ENCODE measurements around the gene SPTBN5.
A peak's percentile ranks its signal among the peaks of the same experiment; 100 is the strongest.

Gene SPTBN5

DNA sequence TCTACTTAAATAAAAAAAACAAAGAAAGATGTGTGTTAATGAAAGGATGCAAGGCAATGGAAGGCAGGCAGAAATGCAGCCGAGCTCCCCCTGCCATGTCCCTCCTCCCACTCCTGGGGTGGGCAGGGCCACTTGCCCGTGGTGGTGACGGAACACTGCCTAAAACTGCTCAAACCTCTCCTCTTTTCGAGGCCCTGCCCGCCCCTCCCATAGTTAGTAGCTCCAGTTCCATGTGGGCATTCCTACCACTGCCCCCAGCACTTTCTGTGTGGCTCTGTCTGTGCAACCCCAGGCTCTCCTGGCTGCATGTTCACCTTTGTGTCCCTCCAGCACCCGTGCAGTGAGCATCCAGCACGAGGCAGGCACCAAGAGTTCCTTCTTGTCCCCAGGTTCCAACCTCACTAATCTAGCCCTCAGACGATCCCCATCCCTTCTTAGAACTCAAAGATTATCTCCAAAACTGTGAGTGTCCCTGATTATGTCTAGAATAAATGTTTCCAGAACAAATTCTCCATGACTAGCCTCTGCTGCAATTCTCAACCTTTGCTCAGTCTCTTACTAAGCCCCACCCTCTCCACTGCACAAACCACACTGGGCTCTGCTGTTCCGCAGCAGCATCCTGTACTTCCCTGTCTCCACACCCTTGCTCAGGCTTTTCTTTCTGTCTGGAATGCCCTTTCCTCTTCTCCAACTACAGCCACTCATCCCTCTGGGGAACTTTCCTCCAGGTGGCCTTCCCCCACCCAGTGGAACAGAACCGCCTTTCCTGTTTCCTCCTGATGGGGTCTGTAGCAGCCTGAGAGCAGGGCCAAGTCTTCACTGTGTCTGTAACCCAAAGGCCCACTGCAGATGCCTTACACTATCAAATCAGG is 32.6 kb upstream of the SPTBN5 start:
- no peak for DNase-seq (ENCODE audit: low read depth in 2 of 2)

GRCh38 chr15:41925086-41925608 is 31.3 kb upstream of the SPTBN5 start:
- no peak for DNase-seq (ENCODE audit: low read depth in 2 of 2)

- no peak for DNase-seq (ENCODE audit: low read depth in 2 of 2)
Measured at GRCh38 chr15:41923401-41923997, 29.6 kb upstream of the SPTBN5 start.

DNA sequence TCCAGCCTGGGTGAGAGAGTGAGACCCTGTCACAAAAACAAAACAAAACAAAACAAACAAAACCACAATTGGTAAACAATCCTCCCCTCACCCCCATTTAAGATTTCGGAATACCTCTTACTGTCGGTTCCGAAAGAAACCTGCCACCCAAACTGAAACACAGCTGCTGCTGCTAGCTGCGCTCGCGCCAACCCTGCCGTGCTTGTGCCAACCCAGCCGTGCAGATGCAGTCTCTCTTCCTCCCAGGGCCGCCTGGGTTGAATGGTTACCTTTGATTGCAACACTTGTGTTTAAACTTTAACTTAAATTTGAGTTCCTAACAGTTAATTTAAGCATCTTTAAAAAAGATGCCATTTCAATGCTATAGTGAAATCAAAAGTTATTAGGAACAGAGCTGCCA is 28.5 kb upstream of the SPTBN5 start:
- no peak for DNase-seq (ENCODE audit: low read depth in 2 of 2)

DNA sequence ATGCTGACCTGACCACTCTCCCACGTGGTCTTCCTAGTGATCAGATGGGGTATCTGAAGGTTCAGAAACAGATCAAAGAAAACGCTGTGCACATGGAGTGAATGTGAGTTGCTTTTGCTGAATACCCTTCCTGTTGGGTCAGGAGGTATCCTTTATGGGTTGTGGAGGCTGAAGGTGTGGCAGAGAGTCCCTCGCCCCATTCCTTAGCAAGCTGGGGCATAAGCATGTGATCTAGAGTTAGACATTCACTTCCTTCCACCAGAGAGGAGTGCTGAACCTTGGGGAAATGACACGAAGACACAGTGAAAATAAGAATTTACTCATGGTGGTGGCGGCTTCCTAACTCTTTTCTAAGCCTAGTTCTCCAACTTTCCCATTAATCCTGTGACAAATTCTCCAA is 27.8 kb upstream of the SPTBN5 start:
- no peak for DNase-seq (ENCODE audit: low read depth in 2 of 2)

DNA sequence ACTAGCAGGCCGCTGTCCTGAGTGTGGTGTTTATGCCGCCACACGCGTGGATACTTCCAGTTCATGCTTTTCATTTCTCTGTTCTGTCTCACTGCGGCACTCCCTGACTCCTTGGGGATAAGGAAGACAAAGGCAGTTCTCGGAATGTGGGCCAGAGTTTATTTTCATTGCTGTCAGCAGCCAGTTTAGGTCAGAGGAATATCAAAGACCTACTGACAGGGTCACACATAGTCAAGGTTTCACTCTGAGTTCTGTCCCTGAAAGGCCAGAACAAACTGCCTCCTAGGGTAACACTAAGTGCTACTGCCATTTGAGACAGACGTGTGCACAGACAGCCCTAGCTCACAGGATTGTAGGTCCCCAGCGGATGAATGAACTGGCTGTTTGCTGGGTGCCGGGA is 27.3 kb upstream of the SPTBN5 start:
- DNase-seq (ENCODE audit: low read depth in 2 of 2) = no peak

GRCh38 chr15:41919954-41920538 is 26.2 kb upstream of the SPTBN5 start:
- no peak for DNase-seq (ENCODE audit: low read depth in 2 of 2)

DNA sequence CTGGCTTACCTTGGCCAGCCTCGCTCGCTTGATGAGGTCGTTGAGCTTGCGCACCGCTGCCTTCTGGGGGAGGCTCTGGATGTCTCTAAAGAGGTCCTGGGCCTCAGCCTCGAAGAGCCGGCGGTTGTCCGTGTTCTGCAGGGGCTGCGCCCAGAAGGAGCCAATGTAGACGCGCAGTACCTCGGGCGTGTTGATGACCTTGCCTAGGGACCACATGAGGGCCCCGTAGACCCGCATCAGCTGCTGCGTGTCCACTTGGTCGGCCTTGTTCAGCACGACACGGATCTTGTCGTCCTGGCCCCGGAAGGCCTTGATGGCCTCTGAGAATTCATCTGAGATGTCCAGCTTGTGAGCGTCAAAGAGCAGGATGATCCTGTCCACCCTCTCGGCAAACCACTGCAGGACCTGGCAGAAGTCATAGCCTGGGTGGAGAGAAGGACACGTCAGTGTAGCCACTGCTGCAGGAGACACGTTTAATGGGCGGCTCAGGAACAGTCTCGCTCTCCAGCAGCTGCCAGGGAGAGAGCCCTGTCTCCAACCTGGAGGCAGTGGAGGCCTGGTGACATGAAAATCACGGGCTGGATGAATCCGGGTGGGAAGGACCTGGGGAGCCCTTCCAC is 25.5 kb upstream of the SPTBN5 start:
- DNase-seq (ENCODE audit: low read depth in 2 of 2) = no peak

DNA sequence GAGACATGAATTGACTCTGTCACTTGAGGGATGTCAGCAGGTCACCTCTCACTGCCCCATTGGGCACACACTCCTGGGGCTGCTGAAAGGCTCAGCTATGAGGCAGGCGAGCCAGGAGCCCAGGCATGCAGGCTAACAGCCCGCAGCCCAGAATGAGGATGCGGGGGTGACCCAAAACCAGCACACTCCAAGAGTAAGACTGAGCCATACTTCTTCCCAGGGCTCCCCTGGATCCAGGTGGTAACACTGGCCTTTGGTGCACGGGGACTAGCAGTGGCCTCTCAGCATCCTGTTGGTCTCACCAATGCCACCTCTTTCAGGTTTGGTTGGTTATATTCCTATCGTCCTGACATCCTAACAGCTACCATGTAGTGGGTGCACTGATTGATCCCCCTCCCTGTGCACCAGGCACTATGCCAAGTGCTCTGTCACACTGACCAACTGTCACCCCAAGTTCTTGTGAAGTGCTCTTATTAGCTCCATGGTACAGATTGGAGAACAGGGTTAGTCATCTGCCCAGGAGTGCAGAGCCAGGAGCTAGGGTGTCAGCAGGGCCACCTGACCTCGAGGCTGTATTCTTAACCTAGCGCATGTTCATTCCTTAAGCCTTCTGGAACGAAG is 24.8 kb upstream of the SPTBN5 start:
- no peak for DNase-seq (ENCODE audit: low read depth in 2 of 2)

DNA sequence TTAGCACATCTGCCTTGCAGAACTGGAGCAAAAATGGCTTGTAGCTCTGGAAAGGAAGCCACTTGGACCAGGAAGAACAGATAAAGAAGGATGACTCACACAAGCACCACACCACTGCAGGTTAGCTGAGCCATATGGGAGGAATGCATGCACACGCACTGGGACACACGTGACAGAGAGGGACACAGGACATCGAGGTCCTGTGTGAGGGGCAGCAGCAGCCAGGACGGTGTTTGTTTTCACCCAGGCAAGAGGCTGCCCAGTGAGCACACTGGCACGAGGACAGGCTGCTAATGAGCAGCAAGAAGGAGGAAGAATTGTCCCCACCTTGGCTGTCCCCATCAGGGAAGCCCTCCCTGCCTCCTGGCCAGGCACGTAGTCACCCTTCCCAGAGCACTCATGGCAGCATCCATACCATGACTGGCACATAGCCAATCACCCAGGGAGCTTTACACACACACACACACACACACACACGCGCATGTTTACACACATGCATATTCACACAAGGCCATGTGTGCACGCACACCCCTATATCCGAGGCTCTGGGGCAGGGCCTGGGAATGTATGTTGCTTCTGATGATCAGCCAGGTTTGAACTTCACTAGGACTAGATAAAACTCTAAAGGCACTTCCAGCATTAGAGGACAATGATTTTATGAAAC is 24.0 kb upstream of the SPTBN5 start:
- DNase-seq (ENCODE audit: low read depth in 2 of 2) = no peak

DNA sequence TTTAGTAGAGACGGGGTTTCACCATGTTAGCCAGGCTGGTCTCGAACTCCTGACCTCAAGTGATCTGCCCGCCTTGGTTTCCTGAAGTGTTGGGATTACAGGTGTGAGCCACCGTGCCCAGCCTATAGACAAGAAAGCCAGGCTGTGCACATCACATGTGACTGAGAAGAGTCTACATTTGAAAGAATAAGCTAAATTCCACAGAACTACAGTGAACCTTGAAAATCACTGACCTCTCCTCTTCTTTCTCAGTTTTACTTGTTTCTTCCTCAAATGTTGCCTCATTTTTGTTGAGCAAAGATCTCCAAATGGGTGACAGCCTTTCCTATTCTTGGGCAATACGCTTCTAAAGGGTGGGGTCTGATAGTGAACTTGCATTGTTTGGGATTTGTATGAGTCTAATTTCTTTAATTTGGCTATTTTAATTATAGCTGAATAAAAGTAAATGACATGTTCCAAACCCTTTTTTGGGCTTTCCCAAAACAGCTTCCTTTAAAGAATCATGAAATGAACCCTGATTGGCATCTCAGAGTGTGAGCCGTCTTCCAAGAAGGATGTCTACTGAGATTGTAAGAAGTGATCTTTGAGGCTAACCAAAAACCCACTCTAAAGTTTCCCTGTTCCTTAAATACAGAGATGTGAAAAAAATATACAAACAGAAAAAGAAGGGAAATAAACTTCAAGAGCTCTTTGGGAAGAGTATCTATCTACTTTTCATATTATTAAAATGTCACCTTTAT is 21.6 kb upstream of the SPTBN5 start:
- DNase-seq (ENCODE audit: low read depth in 2 of 2) = no peak

GRCh38 chr15:41914411-41914810 is 20.6 kb upstream of the SPTBN5 start:
- DNase-seq (ENCODE audit: low read depth in 2 of 2) = no peak

GRCh38 chr15:41913256-41913655 is 19.4 kb upstream of the SPTBN5 start:
- no peak for DNase-seq (ENCODE audit: low read depth in 2 of 2)

DNA sequence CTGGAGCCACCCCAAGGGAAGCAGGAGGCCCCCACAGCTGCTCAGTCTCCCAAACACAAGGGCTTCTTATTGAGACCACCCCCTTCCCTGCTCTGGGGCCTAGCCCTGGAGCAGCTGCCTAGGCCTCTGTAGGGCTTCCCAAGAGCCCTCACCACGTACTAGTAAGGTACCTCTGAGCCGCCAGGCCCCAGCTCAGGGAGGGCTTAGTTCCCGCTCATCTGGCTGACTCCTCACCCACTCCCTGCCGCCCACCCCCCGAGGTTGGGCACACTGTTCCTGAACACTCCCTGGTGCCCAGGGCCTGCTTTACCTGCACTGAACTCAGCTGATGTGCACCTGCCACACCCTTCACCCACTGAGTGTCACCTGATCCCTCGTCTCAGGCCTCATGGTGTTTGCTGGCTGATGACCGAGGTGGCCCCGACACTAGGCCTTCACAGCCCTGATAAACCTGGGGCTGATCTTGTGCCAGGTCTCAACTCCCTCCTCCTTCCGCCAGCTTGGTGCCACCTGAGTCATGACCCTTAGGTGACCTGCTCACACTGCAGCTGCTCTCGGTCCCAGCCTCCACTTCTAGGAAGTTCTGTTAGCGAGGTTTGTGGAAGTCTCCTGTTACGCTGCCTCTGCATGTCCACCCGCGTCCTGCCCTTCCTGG is 18.0 kb upstream of the SPTBN5 start:
- DNase-seq (ENCODE audit: low read depth in 2 of 2) = no peak

DNA sequence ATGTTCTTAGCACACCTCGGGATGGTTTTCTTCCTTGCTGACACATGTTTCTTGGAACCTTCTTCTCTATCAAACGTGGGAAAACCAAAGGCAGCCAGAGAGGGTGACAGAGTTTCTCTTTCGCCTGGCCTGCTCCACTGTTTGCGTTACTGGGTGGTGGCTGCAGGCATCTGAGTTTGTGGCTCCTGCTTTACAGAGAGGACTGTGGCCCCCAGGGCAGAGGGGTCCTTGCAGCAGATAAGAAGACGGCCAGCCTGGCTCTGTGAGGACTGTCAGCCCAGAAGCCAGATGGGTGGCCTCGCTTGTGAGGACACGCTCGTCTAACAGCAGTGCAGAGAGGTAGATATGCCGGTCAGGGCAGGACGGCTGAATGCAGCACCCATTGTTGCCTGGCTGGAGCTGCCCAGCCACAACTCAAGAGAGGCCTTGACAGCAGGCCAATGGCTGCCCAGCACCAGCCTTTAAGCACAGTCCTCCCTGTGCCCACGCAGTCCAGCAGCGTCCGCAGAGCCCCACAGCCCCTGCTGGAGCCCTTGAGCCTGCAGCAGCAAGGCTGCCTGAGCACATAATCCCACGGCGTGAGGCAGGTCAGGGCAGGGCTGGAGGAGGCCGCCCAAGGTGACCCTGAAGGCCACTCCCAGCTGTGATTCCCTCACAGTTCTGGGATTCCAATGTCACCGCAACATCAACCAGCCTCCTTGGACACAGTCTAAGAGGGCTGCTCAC is 15.0 kb upstream of the SPTBN5 start:
- DNase-seq (ENCODE audit: low read depth in 2 of 2) = no peak

DNA sequence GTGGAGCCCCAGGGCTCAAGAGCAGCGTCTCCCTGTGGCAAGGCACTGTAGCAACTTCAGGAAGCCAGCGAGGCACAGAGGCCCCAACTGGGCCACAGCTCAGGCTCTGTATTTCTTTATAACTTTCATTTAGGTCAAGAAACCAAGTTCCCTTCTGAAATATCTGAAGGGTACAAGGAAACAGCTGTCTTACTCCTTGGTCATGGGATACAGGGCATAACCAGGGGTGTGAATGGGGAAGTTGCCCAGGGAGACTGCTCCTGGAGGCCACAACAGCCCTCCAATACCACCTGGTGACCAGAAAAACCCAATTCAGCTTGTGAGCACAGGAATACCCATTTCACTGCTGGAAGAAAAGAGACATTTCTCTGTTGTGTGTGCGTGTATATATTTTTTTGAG is 13.3 kb upstream of the SPTBN5 start:
- DNase-seq (ENCODE audit: low read depth in 2 of 2) = no peak

- DNase-seq (ENCODE audit: low read depth in 2 of 2) = no peak
Measured at GRCh38 chr15:41906608-41907007, 12.8 kb upstream of the SPTBN5 start.

- no peak for DNase-seq (ENCODE audit: low read depth in 2 of 2)
Measured at GRCh38 chr15:41905036-41905793, 11.4 kb upstream of the SPTBN5 start.

DNA sequence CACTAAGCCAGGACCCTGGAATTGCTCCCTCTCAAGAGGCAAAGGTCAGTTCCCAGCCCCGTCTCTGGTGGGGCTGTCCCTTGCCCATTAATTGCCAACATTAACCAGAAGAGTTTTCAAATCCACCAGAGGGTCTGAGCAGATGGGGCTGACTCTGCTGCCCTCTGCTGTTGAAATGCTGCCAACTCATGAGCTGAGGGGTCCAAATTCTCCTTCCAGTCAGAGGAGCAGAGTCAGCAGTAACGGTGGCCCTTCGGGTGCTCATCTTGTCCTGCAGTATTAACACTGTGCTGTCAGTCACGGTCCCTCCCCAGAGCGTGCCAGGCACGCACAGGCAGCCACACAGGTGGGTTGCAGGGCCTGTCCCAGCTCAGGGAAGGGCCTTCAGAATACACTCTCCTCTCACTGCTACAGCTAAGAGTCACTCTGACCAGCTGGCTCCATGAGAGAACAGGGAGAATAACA is 10.7 kb upstream of the SPTBN5 start:
- peak; percentile 60 to 64 for DNase-seq (ENCODE audit: low read depth in 2 of 2)
